Measurements from ENCODE around the gene TRPV6. TPM values are rescaled to one million over a fixed set of nuclear protein-coding genes. Genes with fewer than 3 reads are reported as not detected.

TRPV6 gene
- not detected for total RNA-seq (2021; fragmentation: NEBNext Ultra II Directional; extraction: Animal tissue kit (Norgen Biotek cat#: 25700))
- long read RNA-seq: 0 reads

DNA sequence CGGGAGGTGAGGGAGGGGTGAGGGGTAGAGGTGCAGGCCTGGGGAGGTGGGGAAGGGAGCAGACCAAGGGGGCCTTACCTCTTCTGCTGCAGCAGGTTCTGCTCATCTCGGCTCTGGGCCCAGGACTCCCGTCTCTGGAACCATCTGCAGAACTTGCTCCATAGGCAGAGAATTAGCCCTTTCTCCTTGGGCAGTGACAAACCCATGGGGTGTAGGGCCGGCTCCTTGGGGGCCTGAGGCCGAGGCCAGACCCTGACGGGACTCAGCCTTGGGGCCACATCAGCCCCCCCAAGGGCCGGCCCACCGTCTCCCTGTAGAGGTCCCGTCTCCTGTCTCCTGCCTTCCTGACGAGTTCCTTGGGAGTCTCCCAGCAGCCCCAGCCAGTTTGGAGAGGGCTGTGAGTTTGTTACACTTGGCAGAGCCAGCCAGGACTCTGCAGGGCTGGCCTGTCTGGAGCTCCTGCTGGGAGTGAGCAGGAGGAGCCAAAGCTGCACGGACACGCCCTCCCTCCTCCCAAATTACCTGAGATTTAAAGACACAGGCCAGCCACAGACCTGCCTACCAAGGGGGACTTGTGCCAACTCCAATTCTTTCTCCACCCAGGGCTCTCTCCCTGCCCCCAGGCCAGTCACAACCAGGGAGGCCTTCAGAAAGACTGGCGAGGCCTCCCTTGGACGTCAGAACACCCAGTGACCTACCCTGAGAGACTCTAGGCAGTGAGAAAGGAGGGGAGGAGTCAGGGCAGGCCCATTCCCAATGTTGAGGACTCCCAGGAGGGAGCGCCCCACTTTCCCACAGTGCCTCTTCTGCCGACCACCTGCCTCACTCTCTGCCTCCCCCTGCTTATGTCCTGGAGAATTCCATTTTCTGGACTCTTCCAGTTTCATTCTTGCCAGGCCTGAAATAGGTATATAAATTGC, at the start of gene TRPV6:
TRPV6 (minus strand) TSS at position 435 of the 920 bp plus-strand sequence.
- H3K27me3 Mint-ChIP-seq (ENCODE audit: insufficient read depth): peaks cover 20% of the 10 kb centered on the region
- no peaks in the 10 kb centered on the region for H3K4me1 Mint-ChIP-seq (ENCODE audit: low read depth)
- DNase-seq: no peak
- no peak within 1 kb of the TSS for H3K4me3 Mint-ChIP-seq
- H3K9me3 Mint-ChIP-seq: no peaks in the 10 kb centered on the region
- peaks cover under 1% of the 10 kb centered on the region; the same call in 1 of the 2 replicates for H3K36me3 Mint-ChIP-seq (ENCODE audit: low read depth)
- TF ChIP-seq, protein P1, sequence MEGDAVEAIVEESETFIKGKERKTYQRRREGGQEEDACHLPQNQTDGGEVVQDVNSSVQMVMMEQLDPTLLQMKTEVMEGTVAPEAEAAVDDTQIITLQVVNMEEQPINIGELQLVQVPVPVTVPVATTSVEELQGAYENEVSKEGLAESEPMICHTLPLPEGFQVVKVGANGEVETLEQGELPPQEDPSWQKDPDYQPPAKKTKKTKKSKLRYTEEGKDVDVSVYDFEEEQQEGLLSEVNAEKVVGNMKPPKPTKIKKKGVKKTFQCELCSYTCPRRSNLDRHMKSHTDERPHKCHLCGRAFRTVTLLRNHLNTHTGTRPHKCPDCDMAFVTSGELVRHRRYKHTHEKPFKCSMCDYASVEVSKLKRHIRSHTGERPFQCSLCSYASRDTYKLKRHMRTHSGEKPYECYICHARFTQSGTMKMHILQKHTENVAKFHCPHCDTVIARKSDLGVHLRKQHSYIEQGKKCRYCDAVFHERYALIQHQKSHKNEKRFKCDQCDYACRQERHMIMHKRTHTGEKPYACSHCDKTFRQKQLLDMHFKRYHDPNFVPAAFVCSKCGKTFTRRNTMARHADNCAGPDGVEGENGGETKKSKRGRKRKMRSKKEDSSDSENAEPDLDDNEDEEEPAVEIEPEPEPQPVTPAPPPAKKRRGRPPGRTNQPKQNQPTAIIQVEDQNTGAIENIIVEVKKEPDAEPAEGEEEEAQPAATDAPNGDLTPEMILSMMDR (IDR thresholded peaks at IDR 0.05): no peak
- H3K27ac Mint-ChIP-seq: no peak within 1 kb of the TSS

DNA sequence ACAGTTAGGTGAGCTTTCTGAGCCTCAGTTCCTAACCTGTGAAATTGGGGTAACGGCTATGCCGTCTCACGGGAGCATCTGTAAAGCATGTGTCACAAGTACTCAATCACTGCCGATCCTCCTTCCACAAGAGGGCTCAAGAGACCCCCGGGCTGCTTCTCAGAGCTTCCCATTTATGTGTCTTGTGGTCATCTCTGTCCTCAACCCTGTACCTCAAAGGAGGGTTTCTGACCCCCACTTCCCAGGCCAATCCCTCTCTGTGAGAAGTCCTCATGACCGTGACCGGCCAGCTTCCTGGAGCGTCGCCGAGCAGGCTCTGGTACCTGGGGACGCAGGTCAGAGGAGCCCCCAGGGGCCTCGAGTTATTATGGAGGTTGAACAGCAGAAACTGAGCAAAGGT, 48.5 kb upstream of the TRPV6 start:
- TF ChIP-seq, protein P1 (IDR thresholded peaks at IDR 0.05): no peak
- H3K27me3 Mint-ChIP-seq (ENCODE audit: insufficient read depth): peaks cover 18% of the 10 kb centered on the region
- H3K4me1 Mint-ChIP-seq (ENCODE audit: low read depth): no peaks in the 10 kb centered on the region

DNA sequence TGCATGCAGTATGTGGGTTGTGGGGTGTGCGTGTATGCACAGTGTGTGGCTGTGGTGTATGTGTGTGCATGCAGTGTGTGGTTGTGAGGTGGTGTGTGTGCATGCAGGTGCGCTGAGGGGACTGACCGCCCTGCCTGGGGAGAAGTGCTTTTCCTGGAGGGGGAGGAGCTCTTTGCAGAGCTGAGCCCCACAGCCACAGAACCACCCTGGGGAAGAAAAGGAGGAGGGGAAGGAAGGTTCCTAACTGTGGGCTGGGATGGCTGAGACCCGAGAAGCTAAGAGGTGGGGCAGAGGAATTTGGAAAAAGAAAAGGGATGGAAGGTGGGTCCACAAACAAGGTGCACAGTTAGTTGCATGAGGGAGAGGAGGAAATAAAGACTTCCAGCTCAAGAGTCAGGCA, 48.1 kb upstream of the TRPV6 start, which contains the start of gene TRPV5:
TRPV5 (minus strand) TSS at position 123 of the 400 bp plus-strand sequence. CDS start 287 bp downstream, outside the sequence.
- no peak within 1 kb of the TSS for H3K4me3 Mint-ChIP-seq
- H3K36me3 Mint-ChIP-seq (ENCODE audit: low read depth): no peaks in the 10 kb centered on the region
- no peak within 1 kb of the TSS for H3K27ac Mint-ChIP-seq
- H3K4me1 Mint-ChIP-seq (ENCODE audit: low read depth): no peaks in the 10 kb centered on the region
- peaks cover 17% of the 10 kb centered on the region for H3K27me3 Mint-ChIP-seq (ENCODE audit: insufficient read depth)
- H3K9me3 Mint-ChIP-seq: peaks cover 4% of the 10 kb centered on the region; the same call in 1 of the 2 replicates
- DNase-seq: no peak
- TF ChIP-seq, protein P1 (IDR thresholded peaks at IDR 0.05): no peak

More for the DNA sequence above, 48.5 kb upstream of the TRPV6 start:
- Mint-ChIP-seq H3K36me3 (ENCODE audit: low read depth) (no peaks in the 10 kb centered on the region), H3K27ac (no peak overlapping the region), H3K9me3 (peaks cover 4% of the 10 kb centered on the region; the same call in 1 of the 2 replicates), H3K4me3 (no peak overlapping the region)
- DNase-seq: no peak

DNA sequence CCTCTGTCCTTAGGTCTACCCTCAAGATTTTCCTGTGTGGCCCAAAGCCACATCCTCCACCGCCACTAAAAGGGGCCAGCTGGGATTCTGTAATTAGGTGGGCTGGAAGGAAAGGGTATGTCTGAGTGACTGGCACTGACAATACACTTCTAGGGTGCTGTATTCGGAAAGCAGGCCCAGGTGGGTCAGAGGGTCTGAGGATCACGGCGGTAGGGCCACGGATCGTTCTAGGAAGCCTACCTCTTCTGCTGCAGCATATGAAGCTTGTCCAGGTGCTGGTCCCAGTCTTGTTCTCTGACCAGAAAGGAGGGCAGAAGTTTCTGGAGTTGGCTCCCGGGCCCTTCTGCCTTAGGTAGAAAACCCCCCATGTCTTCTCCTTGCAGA, 47.5 kb upstream of the TRPV6 start:
- Mint-ChIP-seq H3K4me1 (ENCODE audit: low read depth) (no peaks in the 10 kb centered on the region), H3K27me3 (ENCODE audit: insufficient read depth) (peaks cover 18% of the 10 kb centered on the region), H3K36me3 (ENCODE audit: low read depth) (no peaks in the 10 kb centered on the region), H3K9me3 (peaks cover 4% of the 10 kb centered on the region; the same call in 1 of the 2 replicates), H3K27ac (no peak overlapping the region), H3K4me3 (no peak overlapping the region)
- TF ChIP-seq, protein P1 (IDR thresholded peaks at IDR 0.05): no peak
- DNase-seq: no peak

DNA sequence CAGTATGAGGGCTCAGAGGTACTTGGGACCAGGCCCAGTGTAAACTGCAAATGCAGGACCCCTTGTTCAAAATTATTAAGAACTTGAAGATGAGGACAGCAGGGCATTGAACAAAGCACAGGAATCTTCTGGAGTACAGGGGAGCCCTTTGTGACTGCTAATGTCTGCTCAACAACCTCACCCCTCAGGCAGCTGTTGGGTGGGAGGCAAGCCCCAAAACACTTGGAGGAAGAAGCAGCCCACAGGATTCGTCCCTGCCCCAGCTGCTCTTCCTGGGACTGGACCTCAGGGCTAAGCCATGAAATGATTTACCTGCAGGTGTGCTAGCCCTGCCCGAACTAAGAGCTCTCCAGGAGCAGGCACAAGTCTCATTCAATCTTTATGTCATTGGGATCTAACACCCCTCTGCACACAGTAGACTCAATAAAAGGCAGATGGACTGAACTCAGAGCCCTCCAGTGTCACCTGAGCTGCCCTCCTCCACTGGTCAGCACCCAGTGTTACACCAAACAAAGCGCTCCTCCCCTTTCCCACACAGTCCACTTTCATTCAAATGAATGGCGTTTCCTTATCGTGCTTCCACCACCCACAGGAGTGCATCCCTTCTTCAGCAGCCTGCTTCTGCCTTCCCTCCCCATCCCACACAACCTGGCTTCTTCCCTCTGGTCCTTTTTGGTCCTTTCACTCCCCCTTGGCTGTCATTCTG, 47.0 kb upstream of the TRPV6 start:
- peaks cover 19% of the 10 kb centered on the region for H3K27me3 Mint-ChIP-seq (ENCODE audit: insufficient read depth)
- DNase-seq: no peak
- H3K27ac Mint-ChIP-seq: no peak overlapping the region
- TF ChIP-seq, protein P1 (IDR thresholded peaks at IDR 0.05): no peak
- H3K4me3 Mint-ChIP-seq: no peak overlapping the region
- H3K4me1 Mint-ChIP-seq (ENCODE audit: low read depth): no peaks in the 10 kb centered on the region
- H3K9me3 Mint-ChIP-seq: peaks cover 4% of the 10 kb centered on the region; the same call in 1 of the 2 replicates
- no peaks in the 10 kb centered on the region for H3K36me3 Mint-ChIP-seq (ENCODE audit: low read depth)
